Hepatocyte (in vitro differentiated cells): ENCODE results near the gene EXOC6B.

Experiments
- EZH2 ChIP-seq: fragments of 200-600 bp; sonication (generic); IDR thresholded peaks from 2 replicates; pipeline ENCODE4 v1.6.1; 2016; ENCODE audit warnings: antibody characterized with exemption, mild to moderate bottlenecking, borderline replicate concordance
- EZH2phosphoT487 ChIP-seq: fragments of 200-600 bp; sonication (generic); IDR thresholded peaks from one replicate; pipeline ENCODE4 v1.6.1; 2018; ENCODE audit warnings: antibody characterized with exemption, mild to moderate bottlenecking, low read depth, moderate library complexity; ENCODE audit not compliant: unreplicated experiment, severe bottlenecking
- TF ChIP-seq, protein P1 (sequence below): fragments of 200-600 bp; sonication (generic); IDR thresholded peaks from 2 replicates; pipeline ENCODE4 v1.5.1; 2016; ENCODE audit warnings: antibody characterized with exemption, mild to moderate bottlenecking; ENCODE audit not compliant: poor library complexity

DNA sequence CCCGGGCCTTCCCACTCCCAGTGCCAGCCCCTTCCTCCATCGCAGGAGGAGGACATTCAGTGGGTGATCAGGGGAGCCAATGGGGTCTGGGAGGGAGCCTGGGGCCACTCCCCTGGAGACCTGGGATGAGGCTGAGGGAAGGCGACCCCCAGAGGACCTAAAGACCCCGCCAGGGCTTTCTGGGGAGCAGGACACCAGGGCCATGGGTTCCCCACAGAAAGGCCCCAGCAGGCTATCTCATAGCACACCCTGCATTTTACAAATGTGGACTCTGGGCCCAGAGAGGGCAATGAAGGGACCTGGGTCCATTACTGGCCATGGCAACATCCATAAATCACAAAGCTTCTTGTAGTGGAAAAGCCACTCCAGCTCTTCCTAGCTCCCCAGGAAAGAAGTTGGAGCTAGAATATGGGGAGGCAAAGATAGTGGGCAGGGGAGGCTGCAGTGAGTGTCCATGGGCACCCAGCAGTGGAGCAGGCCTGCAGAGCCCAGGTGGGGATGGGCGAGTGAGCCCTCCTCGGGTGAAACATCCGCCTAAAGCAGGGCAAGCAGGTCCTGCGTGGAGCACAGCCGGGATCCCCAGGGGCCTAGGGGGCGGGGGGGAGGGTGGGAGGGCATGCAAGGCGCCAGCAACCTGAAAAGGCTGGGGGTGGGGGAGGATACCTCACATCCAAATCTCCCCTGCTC, 692.0 kb downstream of the EXOC6B start:
- TF ChIP-seq, protein P1, sequence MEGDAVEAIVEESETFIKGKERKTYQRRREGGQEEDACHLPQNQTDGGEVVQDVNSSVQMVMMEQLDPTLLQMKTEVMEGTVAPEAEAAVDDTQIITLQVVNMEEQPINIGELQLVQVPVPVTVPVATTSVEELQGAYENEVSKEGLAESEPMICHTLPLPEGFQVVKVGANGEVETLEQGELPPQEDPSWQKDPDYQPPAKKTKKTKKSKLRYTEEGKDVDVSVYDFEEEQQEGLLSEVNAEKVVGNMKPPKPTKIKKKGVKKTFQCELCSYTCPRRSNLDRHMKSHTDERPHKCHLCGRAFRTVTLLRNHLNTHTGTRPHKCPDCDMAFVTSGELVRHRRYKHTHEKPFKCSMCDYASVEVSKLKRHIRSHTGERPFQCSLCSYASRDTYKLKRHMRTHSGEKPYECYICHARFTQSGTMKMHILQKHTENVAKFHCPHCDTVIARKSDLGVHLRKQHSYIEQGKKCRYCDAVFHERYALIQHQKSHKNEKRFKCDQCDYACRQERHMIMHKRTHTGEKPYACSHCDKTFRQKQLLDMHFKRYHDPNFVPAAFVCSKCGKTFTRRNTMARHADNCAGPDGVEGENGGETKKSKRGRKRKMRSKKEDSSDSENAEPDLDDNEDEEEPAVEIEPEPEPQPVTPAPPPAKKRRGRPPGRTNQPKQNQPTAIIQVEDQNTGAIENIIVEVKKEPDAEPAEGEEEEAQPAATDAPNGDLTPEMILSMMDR, result no peak
- TF ChIP-seq EZH2phosphoT487 (no peak), EZH2 (no peak)
